Neuron (in vitro differentiated cells): Measurements from ENCODE around the gene PIMREG.

Source experiments
- H2AFZ ChIP-seq: one replicate; pipeline ENCODE4 v1.6.1; 2013; ENCODE audit warnings: low read depth, mild to moderate bottlenecking, inconsistent platforms, low read length, moderate library complexity
- H3K27me3 ChIP-seq: one replicate; pipeline ENCODE4 v1.6.1; 2013; ENCODE audit warnings: low read length; ENCODE audit not compliant: insufficient read depth
- H3K36me3 ChIP-seq: one replicate; pipeline ENCODE4 v1.6.1; 2013; ENCODE audit warnings: low read length; ENCODE audit not compliant: insufficient read depth
- H3K4me1 ChIP-seq: one replicate; pipeline ENCODE4 v1.6.1; 2013; ENCODE audit warnings: low read length; ENCODE audit not compliant: insufficient read depth
- H3K4me3 ChIP-seq: 2 replicates; pipeline ENCODE4 v1.5.1; 2013; ENCODE audit warnings: mild to moderate bottlenecking, low read length, moderate library complexity
- H3K9me3 ChIP-seq: one replicate; pipeline ENCODE4 v1.6.1; 2013; ENCODE audit warnings: low read length

Gene PIMREG

DNA sequence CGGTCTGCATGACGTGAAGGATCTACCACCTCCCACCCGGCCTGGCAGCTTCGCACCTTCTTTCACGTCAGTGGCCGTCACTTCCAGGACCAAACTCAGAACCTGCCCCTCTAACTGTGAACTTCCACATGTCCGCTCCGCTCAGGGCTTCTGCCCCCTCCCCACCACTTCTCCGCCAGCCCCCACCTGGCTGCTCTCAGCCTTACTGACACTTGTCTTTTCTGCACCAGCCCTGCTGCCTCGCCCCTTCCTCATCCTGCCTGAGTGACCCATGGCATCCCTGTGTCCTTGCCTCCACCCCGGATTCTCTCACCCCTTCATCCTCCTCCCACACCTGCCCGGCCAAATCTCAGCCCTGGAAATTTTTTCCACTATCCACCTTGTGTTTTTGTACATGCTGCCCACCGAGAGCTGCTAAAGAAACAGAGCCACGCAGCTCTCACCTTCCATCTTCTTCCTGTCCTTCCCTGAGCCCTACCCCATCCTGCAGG lies 14.2 kb downstream of the PIMREG start:
- H2AFZ ChIP-seq: no peak overlapping the region
- no peaks in the 10 kb centered on the region for H3K9me3 ChIP-seq
- no peaks in the 10 kb centered on the region for H3K27me3 ChIP-seq
- no peak overlapping the region for H3K4me3 ChIP-seq
- H3K36me3 ChIP-seq: no peaks in the 10 kb centered on the region
- H3K4me1 ChIP-seq: peaks cover 15% of the 10 kb centered on the region

DNA sequence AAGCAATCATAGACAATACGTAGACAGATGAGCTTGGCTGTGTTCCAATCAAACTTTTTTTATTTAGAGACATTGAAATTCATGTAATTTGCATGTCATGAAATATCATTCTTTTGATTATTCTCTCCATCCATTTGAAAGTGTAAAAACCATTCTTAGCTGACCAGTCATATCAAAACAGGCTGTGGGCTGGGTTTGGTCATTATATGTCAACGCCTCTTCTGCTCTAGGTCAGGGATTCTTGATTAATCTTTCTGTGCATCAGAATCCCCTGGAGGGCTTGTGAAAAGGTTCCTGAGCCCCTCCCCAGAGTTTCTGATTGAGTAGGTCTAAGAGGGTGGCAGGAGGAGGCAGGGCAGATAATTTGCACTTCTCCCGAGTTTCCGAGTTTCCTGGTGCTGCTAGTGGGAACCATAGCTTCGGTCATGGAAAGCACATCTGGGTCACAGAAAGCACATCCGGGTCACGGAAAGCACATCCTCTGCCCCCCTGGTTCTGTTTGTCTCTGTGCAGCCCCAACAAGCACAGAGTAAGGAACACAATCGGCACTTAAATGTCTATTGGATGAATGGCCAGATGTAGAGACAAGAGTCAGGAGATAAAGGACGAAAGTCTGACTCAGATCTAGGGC lies 16.4 kb downstream of the PIMREG start:
- Histone ChIP-seq H3K4me3 (no peak overlapping the region), H3K4me1 (peaks cover 15% of the 10 kb centered on the region), H3K36me3 (no peaks in the 10 kb centered on the region), H3K9me3 (no peaks in the 10 kb centered on the region), H3K27me3 (no peaks in the 10 kb centered on the region), H2AFZ (no peak overlapping the region)

DNA sequence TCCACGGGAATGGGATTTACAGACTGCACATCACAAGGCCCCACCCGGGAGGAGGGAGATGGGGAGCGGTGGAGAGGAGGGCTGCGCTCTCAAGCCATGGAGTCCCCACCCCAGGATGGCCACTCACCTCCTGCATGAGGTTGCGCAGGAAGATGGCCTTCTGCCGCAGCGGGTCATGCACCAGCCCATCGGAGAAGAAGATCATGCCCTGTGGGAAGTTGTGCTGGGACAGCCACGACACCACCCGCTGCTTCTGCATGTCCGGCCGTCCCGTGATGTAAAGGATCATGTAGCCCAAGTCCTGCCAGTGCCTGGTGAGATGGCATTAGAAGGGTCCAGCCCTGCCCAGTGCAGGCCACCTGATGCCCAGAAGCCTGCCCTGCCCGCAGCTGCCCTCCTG lies 17.0 kb downstream of the PIMREG start:
- H3K4me1 ChIP-seq: peaks cover 15% of the 10 kb centered on the region
- no peaks in the 10 kb centered on the region for H3K36me3 ChIP-seq
- no peaks in the 10 kb centered on the region for H3K27me3 ChIP-seq
- no peak overlapping the region for H2AFZ ChIP-seq
- H3K4me3 ChIP-seq: no peak overlapping the region
- H3K9me3 ChIP-seq: no peaks in the 10 kb centered on the region

DNA sequence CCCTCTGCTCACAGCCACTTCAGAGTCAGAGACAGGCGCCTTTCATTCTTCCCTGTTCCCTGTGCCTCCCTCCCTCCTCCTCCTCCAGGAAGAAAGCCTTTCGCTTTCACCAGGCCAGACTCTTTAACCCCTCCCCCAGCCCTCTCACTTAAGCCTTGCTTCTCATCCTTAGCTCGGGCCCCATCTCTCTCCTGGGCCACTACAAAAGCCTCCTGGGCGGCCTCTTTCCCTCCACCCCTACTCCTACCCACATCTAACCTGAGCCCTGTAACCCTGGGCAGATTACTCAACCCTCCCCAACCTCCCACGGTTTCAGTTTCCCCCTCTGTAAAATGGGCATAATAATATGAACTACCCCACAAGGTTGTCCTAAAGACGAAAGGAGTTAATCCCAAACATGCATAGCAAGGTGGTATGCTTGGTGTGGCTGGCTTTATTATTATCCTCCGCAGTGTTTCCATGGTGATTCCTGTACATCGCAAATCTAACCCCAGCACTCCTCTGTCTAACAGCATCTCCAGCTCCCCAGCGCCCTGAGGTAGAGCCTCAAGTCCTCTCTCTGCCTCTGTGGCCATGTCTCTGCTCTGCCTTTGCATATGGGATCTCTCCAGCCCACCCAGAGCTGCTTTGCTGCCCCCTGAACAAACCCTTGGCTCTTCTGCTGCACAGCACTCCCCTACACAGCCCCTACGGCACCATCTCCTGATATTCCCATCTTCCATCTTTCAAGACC lies 17.7 kb downstream of the PIMREG start:
- no peak overlapping the region for H3K4me3 ChIP-seq
- no peak overlapping the region for H2AFZ ChIP-seq
- H3K27me3 ChIP-seq: no peaks in the 10 kb centered on the region
- no peaks in the 10 kb centered on the region for H3K36me3 ChIP-seq
- H3K9me3 ChIP-seq: no peaks in the 10 kb centered on the region
- peaks cover 11% of the 10 kb centered on the region for H3K4me1 ChIP-seq

DNA sequence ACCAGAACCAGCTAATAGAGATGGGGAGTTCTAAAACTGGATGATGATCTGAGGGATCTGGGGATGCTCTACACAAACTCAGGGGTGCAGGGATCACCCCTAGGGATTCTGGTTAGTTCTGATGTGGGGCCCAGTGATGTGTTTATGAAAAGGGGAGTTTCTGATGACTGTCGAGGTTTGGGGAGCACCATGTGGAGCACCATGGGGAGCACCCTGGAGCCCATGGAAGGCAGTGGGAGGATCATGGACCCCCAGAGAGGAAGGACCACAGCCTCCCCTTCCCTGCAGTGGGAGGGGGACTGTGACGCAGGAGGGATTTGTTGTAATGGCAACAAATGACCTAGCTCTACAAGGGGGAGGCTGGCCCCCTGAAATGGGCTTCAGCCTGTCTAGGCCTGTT lies 18.4 kb downstream of the PIMREG start:
- Histone ChIP-seq H3K27me3 (no peaks in the 10 kb centered on the region), H2AFZ (no peak overlapping the region), H3K4me3 (no peak overlapping the region), H3K4me1 (peaks cover 7% of the 10 kb centered on the region), H3K9me3 (no peaks in the 10 kb centered on the region), H3K36me3 (no peaks in the 10 kb centered on the region)

DNA sequence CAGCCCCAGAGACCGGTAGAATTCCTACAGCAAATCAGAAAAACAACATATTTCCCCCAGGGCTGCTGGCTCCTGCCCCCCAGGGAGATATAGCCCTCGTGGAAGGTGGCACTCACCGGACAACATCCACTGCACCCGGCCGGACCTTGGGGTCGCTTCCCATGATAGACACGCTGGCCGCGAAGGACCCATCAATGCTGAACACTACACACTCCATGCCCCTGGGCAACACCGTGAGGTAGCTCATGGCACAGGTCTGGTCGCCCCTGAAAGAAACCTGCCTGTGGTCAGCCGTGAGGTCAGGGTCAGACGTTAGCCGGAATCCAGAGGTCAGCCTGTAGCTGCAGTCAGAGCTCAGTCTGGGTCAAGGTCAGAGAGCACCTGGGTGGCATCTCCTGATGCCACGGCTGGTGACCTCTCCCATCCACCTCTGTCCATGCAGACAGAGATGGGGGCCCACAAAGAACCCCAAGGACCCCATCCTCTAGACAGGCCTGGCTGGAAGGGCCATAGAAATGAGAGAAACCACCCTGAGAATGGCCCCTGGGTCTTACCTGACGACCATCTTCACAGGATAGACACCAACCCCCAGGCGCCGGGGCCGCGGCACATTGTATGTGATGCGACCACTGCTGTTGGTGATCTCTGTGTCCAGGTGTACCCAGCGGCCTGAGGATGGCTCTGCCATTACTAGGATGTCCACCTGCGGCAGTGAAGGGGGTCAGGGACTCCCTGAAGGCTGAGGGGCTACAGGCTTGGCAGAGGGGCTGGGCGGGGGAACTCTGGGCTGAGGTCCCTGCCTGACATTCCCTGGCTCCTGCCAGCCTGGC lies 19.6 kb downstream of the PIMREG start:
- H3K4me1 ChIP-seq: peaks cover 7% of the 10 kb centered on the region
- H3K4me3 ChIP-seq: no peak overlapping the region
- H2AFZ ChIP-seq: no peak overlapping the region
- H3K36me3 ChIP-seq: no peaks in the 10 kb centered on the region
- no peaks in the 10 kb centered on the region for H3K9me3 ChIP-seq
- no peaks in the 10 kb centered on the region for H3K27me3 ChIP-seq

DNA sequence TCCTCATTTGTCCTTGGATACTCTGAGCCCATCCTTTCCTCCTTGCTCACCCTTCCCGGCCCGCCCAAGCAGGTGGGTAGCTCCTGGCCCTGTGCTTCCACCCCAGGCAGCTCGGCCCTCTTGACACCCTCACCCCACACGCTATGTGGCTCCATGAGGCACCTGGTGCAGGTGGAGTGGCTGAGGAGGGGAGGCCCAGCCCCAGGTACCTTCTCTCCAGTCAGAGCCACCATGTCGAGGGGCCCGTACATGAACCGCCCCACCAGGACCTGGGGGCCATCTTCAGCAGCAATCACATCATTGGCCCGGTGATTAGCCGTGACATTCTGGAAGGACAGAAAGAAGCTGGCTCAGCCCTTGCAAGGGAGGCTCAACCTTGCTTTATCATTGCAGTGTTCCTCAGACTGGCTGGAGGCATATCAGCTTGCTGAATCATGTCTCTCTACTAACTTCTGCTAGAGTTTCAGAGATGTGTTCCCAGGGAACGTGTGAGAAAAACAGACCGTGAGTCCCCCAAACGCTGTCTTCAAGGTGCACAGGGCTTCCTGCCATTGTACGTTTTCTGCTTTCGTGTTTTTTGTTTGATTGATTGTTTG lies 20.3 kb downstream of the PIMREG start:
- Histone ChIP-seq H3K9me3 (no peaks in the 10 kb centered on the region), H3K36me3 (no peaks in the 10 kb centered on the region), H3K4me1 (peaks cover 7% of the 10 kb centered on the region), H3K27me3 (no peaks in the 10 kb centered on the region), H3K4me3 (no peak overlapping the region), H2AFZ (no peak overlapping the region)

DNA sequence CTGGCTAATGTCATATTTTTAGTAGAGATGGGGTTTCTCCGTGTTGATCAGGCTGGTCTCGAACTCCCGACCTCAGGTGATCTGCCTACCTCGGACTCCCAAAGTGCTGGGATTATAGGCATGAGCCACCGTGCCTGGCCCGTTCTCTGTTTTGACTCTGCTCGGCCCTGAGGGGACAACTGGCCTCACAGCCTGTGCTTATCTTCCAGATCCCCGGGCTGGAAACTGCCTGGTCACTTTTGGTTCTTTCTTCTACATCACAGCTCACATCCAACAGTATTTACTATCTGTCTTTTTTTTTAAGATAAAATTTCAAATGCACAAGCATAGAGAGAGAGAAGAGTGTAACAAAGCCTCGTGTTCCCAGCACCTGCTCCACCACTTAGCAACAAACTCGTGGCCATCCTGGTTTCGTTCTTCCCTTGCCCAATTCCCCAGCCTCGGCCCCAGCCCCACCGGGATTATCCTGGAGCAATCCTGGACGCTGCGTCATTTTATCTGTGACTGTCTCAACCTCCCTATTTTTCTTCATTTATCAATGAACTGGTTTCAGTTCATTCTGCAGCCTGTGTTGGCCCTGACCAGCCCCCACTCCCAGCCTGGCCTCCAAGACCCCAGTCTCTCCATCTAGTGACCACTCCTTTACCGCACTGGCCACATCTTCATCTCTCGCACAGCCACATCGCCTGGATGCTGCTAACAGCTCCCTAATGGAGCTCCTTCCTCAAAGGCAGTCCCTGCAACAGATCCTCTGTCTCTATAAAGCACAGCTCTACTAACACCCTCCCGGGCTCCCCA lies 21.1 kb downstream of the PIMREG start:
- no peaks in the 10 kb centered on the region for H3K9me3 ChIP-seq
- no peaks in the 10 kb centered on the region for H3K36me3 ChIP-seq
- H3K4me3 ChIP-seq: no peak overlapping the region
- peaks cover 7% of the 10 kb centered on the region for H3K4me1 ChIP-seq
- no peaks in the 10 kb centered on the region for H3K27me3 ChIP-seq
- no peak overlapping the region for H2AFZ ChIP-seq

DNA sequence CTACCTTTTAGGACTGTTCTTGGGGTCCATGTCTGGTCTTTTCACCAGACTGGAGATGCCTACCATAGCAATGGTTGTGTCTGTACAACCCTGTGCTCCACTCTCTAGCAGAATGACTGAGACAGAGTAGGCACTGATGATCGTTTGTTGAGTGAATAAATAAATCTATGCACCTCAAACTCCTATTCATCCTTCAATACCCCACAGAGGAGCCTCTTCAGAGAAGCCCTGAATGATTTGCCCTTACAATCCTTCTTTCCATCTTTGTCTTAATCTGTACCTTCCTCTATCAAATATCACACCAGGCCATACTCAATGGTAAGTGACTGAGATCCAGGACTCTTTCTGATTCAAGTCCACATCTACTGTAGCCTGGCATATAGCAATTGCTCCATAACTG lies 23.3 kb downstream of the PIMREG start:
- no peaks in the 10 kb centered on the region for H3K36me3 ChIP-seq
- H3K4me3 ChIP-seq: no peak overlapping the region
- H3K27me3 ChIP-seq: no peaks in the 10 kb centered on the region
- H3K4me1 ChIP-seq: no peaks in the 10 kb centered on the region
- H2AFZ ChIP-seq: no peak overlapping the region
- no peaks in the 10 kb centered on the region for H3K9me3 ChIP-seq

DNA sequence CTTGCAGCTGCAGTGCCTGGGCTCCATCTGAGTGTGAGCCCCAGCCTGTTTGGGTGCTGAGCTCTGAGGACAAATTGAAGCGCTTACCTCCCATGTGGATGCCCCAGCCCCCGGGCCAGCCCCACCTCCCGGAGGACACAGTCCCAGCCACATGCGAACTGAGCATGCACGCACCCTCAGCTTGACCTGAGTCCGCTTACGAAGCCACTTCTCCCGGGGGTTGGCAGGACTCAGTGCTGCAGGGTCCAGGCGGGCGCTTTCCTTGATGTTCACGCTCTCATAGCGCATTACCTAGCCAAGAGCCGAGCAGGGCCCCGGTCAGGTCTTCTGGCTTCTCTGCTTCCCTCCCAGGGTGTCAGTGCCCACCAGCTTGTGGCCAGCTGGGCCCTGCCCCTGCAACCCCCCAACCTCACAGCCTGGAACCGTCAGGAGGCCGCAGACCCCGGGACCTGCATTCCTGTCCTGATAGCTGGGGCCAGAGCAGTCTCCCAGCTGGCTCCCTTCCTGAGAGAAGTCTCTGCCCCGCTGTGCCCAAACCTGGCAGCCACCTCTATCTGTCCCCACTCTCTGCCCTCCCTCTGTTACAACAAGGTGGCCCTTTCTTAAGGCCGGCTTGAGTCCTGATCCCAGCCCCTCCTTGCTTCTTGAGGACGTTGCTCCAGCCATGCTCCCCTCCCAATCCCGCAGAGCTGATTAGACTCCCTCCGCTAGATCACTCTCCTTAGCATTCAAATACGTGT lies 24.0 kb downstream of the PIMREG start:
- H3K9me3 ChIP-seq: no peaks in the 10 kb centered on the region
- no peaks in the 10 kb centered on the region for H3K36me3 ChIP-seq
- H3K4me3 ChIP-seq: no peak overlapping the region
- no peaks in the 10 kb centered on the region for H3K4me1 ChIP-seq
- H2AFZ ChIP-seq: no peak overlapping the region
- H3K27me3 ChIP-seq: no peaks in the 10 kb centered on the region

DNA sequence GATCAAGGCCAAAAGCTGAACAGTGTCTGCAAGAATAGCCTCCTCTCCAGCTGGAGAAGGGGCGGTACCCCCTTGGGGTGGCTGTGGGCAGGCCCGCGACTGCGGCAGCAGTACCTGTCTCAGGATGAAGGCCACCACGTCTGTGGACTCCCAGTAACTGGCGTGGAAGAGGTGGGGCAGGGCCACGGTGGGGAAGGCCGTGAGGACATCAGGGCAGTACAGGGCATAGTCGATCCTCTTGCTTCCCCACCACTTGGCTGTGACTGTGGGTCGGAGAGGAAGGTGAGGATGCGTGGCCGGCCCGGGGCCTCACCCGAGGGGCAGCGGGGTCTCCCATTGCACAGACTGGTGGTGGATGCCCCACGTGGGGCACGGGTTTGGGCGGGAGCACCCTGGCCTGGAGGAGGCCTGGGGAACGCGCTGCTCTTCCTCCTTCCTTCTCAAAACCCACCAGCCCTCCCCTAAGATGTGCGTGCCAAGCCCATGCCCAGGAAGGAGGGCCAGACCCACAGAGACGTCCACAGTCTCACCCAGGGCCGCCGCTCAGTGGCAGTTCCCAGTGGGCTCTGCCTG lies 26.0 kb downstream of the PIMREG start:
- Histone ChIP-seq H3K4me3 (no peak overlapping the region), H3K27me3 (no peaks in the 10 kb centered on the region), H3K36me3 (no peaks in the 10 kb centered on the region), H2AFZ (no peak overlapping the region), H3K9me3 (no peaks in the 10 kb centered on the region), H3K4me1 (no peaks in the 10 kb centered on the region)
